ENCODE data around the gene HOXB6.

HOXB6 gene

DNA sequence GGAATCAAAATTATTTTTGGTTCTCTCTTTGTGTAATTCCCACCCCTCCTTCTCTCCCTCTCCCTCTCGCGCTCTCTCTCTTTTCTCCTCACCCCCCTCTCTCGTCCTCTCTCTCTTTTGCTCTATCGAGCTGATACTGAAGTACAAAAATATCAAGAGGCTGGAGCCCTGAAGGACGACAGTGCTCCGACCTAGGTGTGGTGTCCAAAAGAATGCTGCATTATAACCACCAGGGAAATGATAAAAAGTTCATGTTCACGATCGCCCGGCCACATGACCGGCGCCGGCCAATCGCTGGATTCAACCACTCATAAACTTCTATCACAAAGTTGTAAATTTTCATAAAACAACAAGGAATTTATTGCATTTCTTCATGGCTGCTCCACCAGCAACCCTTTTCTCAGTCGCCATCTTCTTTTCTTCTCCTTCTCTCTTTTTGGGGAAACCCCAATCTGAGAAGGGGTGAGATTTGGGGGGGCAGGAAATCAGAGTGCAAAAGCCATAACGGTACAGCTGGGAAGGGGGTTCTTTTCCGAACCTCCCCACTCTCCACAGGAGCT, at the start of gene HOXB6:
TSS of gene HOXB6 (minus strand) at position 217 of the 560 bp plus-strand sequence. CDS start 6,836 bp downstream, outside the sequence.
- in situ Hi-C loops (cut with HindIII; ENCODE audit: low sequenced_read_pairs): no loop called here
- no peak within 1 kb of the TSS for H3K4me3 ChIP-seq (ENCODE audit: low read depth, low read length)
- no peak for DNase-seq (ENCODE audit: low read depth)
- TF ChIP-seq, protein P1, sequence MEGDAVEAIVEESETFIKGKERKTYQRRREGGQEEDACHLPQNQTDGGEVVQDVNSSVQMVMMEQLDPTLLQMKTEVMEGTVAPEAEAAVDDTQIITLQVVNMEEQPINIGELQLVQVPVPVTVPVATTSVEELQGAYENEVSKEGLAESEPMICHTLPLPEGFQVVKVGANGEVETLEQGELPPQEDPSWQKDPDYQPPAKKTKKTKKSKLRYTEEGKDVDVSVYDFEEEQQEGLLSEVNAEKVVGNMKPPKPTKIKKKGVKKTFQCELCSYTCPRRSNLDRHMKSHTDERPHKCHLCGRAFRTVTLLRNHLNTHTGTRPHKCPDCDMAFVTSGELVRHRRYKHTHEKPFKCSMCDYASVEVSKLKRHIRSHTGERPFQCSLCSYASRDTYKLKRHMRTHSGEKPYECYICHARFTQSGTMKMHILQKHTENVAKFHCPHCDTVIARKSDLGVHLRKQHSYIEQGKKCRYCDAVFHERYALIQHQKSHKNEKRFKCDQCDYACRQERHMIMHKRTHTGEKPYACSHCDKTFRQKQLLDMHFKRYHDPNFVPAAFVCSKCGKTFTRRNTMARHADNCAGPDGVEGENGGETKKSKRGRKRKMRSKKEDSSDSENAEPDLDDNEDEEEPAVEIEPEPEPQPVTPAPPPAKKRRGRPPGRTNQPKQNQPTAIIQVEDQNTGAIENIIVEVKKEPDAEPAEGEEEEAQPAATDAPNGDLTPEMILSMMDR (IDR thresholded peaks at IDR 0.05; ENCODE audit: low read depth, low read length, missing control alignments): no peak

DNA sequence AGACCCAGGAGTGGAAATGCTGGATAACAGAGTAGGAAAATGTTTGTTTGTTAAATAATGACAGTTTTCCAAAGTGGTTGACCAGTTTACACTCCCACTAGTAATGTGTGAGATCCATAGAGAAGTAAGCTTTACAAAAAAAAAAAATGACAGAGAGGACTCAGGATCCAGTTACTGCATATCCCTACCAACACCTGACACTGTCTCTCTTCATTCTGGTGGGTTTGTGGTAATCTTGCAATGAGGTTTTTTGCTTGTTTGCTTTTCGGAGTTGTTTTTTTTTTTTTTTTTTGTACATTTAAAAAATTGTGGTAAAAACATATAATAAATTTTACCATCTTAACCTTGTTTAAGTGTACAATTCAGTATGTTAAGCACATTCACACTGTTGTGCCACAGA, 45.0 kb upstream of the HOXB6 start:
- in situ Hi-C loops (cut with HindIII; ENCODE audit: low sequenced_read_pairs): no loop called here
- H3K4me3 ChIP-seq (ENCODE audit: low read depth, low read length): no peak overlapping the region
- no peak for DNase-seq (ENCODE audit: low read depth)
- TF ChIP-seq, protein P1 (IDR thresholded peaks at IDR 0.05; ENCODE audit: low read depth, low read length, missing control alignments): no peak

DNA sequence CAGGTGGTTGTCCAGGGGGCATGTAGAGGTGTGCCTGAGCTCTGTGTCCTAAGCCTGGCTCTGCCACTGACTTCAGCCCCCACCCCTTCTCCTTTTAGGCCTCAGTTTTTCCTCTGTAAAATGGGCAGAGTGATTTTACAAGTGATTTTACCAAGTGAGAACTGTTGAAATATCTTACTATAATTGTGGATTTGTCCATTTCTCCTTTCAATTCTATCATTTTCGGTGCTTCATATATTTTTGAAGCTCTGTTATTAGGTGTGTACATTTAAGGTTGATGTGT, 43.1 kb upstream of the HOXB6 start:
- TF ChIP-seq, protein P1 (IDR thresholded peaks at IDR 0.05; ENCODE audit: low read depth, low read length, missing control alignments): no peak
- DNase-seq (ENCODE audit: low read depth): no peak
- in situ Hi-C loops (cut with HindIII; ENCODE audit: low sequenced_read_pairs): no loop called here
- no peak overlapping the region for H3K4me3 ChIP-seq (ENCODE audit: low read depth, low read length)

GRCh38 chr17:48647103-48647962, 42.5 kb upstream of the HOXB6 start:
- DNase-seq (ENCODE audit: low read depth): no peak
- in situ Hi-C loops (cut with HindIII; ENCODE audit: low sequenced_read_pairs): no loop called here
- TF ChIP-seq, protein P1 (IDR thresholded peaks at IDR 0.05; ENCODE audit: low read depth, low read length, missing control alignments): no peak
- peak overlapping the region; percentile 29 for H3K4me3 ChIP-seq (ENCODE audit: low read depth, low read length)

- DNase-seq (ENCODE audit: low read depth): no peak
- H3K4me3 ChIP-seq (ENCODE audit: low read depth, low read length): no peak overlapping the region
- in situ Hi-C loops (cut with HindIII; ENCODE audit: low sequenced_read_pairs): no loop called here
- TF ChIP-seq, protein P1 (IDR thresholded peaks at IDR 0.05; ENCODE audit: low read depth, low read length, missing control alignments): no peak
These were observed 41.7 kb upstream of the HOXB6 start for GRCh38 chr17:48646183-48647102.

DNA sequence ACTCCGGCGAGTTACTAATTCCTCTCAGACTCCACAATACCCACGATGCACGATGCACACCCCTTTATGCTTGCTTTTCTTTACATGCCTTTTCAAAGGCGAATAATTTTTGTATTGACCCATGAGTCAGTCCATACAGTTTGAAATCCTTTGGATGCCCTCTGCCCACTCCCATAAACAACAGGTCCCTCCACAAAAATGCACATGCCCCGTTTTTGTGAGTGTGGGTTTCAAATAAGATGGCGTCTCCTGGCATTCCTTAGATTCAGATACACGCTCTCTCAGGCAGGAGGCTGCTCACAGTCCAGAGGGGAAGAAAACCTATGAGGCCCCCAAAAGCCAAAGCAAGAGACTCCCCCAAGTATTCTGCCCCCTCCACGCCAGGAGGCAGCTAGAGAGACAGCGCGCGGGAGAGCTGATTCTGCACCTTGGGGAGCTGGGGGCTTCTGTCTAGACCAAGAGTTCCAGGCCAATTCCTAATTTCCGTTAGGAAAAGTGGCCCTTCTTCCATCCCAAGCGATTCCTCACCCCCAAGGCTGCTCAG, 40.9 kb upstream of the HOXB6 start:
- no peak overlapping the region for H3K4me3 ChIP-seq (ENCODE audit: low read depth, low read length)
- in situ Hi-C loops (cut with HindIII; ENCODE audit: low sequenced_read_pairs): no loop called here
- TF ChIP-seq, protein P1 (IDR thresholded peaks at IDR 0.05; ENCODE audit: low read depth, low read length, missing control alignments): no peak
- no peak for DNase-seq (ENCODE audit: low read depth)
